ENCODE measurements around the gene NCKAP5. TPM values are rescaled to one million over a fixed set of nuclear protein-coding genes. Genes with fewer than 3 reads are reported as not detected.

NCKAP5 gene
- total and polyA plus RNA-seq, 2 of the 13 experiments (the other 11 are each of a cell fraction or from before 2014, with no cell fraction given): 0.01 TPM; not detected in 1

GRCh38 chr2:133476286-133476685 lies 92.0 kb downstream of the NCKAP5 start:
- Histone ChIP-seq H3K4me1 (ENCODE audit: insufficient read depth, low read length) (no peaks in the 10 kb centered on the region), H2AFZ (ENCODE audit: low read length) (no peak overlapping the region), H3K27me3 (ENCODE audit: control insufficient read depth in 1 of 2, insufficient read depth in 2 of 2, low read length in 2 of 2) (no peaks in the 10 kb centered on the region), H3K4me3 (replicated peaks in 1 of 3; ENCODE audit: insufficient read depth in 1 of 3, low read depth in 2 of 3, low read length in 3 of 3) (no peak overlapping the region), H3K9ac (ENCODE audit: insufficient read depth, low read depth, low read length) (no peak overlapping the region), H3K4me2 (ENCODE audit: low read depth, low read length) (no peak overlapping the region), H3K79me2 (ENCODE audit: insufficient read depth, low read length) (no peaks in the 10 kb centered on the region), H3K27ac (ENCODE audit: extremely low read length, insufficient read depth, low read length) (no peak overlapping the region), H3K36me3 (replicated peaks in 1 of 2; ENCODE audit: control insufficient read depth in 1 of 2, insufficient read depth in 2 of 2, low read length in 2 of 2) (no peaks in the 10 kb centered on the region), H3K9me3 (ENCODE audit: low read length) (no peaks in the 10 kb centered on the region), H4K20me1 (ENCODE audit: insufficient read depth, low read length) (no peaks in the 10 kb centered on the region)
- CTCF ChIA-PET (ENCODE audit: low intra/inter-chr PET ratio, low total read pairs): no interaction called here
- intact Hi-C loops (cut with micrococcal nuclease; ENCODE audit: unreplicated experiment): no loop called here
- DNase-seq (ENCODE audit: low spot score) (no peak), FAIRE-seq (no peak), ATAC-seq (no peak)
- BruUV-seq (replicated peaks): no TSS peak
- POLR2A ChIA-PET: no interaction called here
- TF ChIP-seq PREB (CRISPR knock-in tag; IDR thresholded peaks at IDR 0.05) (no peak), GLI4 (CRISPR knock-in tag; IDR thresholded peaks at IDR 0.05; ENCODE audit: borderline replicate concordance) (no peak)
- WGBS (ENCODE audit: low lambda C conversion rate): 16% methylated on average over 4 of the region's 4 CpGs
- in situ Hi-C loops (cut with HindIII; ENCODE audit: extremely low pct_ligation_motif_present, low pct_unique_long_range_greater_than_20kb): no loop called here

- no peak overlapping the region for H2AFZ ChIP-seq (ENCODE audit: low read length)
- H3K4me1 ChIP-seq (ENCODE audit: insufficient read depth, low read length): no peaks in the 10 kb centered on the region
- H3K9me3 ChIP-seq (ENCODE audit: low read length): no peaks in the 10 kb centered on the region
- no peak overlapping the region for H3K9ac ChIP-seq (ENCODE audit: insufficient read depth, low read depth, low read length)
- no peak overlapping the region for H3K4me3 ChIP-seq (replicated peaks in 1 of 3; ENCODE audit: insufficient read depth in 1 of 3, low read depth in 2 of 3, low read length in 3 of 3)
- BruUV-seq (replicated peaks): no TSS peak
- H3K27ac ChIP-seq (ENCODE audit: extremely low read length, insufficient read depth, low read length): no peak overlapping the region
- POLR2A ChIA-PET: no interaction called here
- no peak for ATAC-seq
- DNase-seq (ENCODE audit: low spot score): no peak
- no peak overlapping the region for H3K4me2 ChIP-seq (ENCODE audit: low read depth, low read length)
- H4K20me1 ChIP-seq (ENCODE audit: insufficient read depth, low read length): no peaks in the 10 kb centered on the region
- no peaks in the 10 kb centered on the region for H3K36me3 ChIP-seq (replicated peaks in 1 of 2; ENCODE audit: control insufficient read depth in 1 of 2, insufficient read depth in 2 of 2, low read length in 2 of 2)
- no peaks in the 10 kb centered on the region for H3K79me2 ChIP-seq (ENCODE audit: insufficient read depth, low read length)
- H3K27me3 ChIP-seq (ENCODE audit: control insufficient read depth in 1 of 2, insufficient read depth in 2 of 2, low read length in 2 of 2): no peaks in the 10 kb centered on the region
- in situ Hi-C loops (cut with HindIII; ENCODE audit: extremely low pct_ligation_motif_present, low pct_unique_long_range_greater_than_20kb): no loop called here
- CTCF ChIA-PET (ENCODE audit: low intra/inter-chr PET ratio, low total read pairs): no interaction called here
- FAIRE-seq: no peak
- intact Hi-C loops (cut with micrococcal nuclease; ENCODE audit: unreplicated experiment): no loop called here
- TF ChIP-seq ZNF75D (CRISPR knock-in tag; IDR thresholded peaks at IDR 0.05; ENCODE audit: borderline replicate concordance) (no peak), KLF15 (CRISPR knock-in tag; IDR thresholded peaks at IDR 0.05; ENCODE audit: borderline replicate concordance) (no peak), IRF2 (CRISPR knock-in tag; IDR thresholded peaks at IDR 0.05) (no peak), ZMYM4 (CRISPR knock-in tag; IDR thresholded peaks at IDR 0.05) (no peak), ESRRA (CRISPR knock-in tag; IDR thresholded peaks at IDR 0.05; ENCODE audit: low read depth) (no peak), HDAC2 (CRISPR knock-in tag; IDR thresholded peaks at IDR 0.05) (no peak), IRF1 (CRISPR knock-in tag; IDR thresholded peaks at IDR 0.05; ENCODE audit: low read depth) (no peak), TCF12 (IDR thresholded peaks at IDR 0.05) (no peak), TCF12 (CRISPR knock-in tag; IDR thresholded peaks at IDR 0.05) (no peak), GFI1 (CRISPR knock-in tag; IDR thresholded peaks at IDR 0.05; ENCODE audit: borderline replicate concordance) (no peak), THAP7 (CRISPR knock-in tag; IDR thresholded peaks at IDR 0.05) (no peak), RNF219 (CRISPR knock-in tag; IDR thresholded peaks at IDR 0.05) (no peak), ZNF44 (CRISPR knock-in tag; IDR thresholded peaks at IDR 0.05) (no peak), KDM5A (IDR thresholded peaks at IDR 0.05; ENCODE audit: borderline replicate concordance, low read length) (no peak)
Observed at GRCh38 chr2:133475610-133476009, 92.7 kb downstream of the NCKAP5 start.

Data from HepG2 (cell line).